IgD-negative memory B cell (primary cell): Measurements from ENCODE around the gene AP1G2. TPM values are rescaled to one million over a fixed set of nuclear protein-coding genes. Genes with fewer than 3 reads are reported as not detected.

ENCODE experiments used
- H3K27ac Mint-ChIP-seq, 3 donors: one replicate each; pipeline ENCODE4 v1.8.0; 2020 to 2022; ENCODE audit warnings: mild to moderate bottlenecking in 3 of 3, mixed read lengths in 3 of 3, moderate library complexity in 1 of 3
- H3K27me3 Mint-ChIP-seq: one replicate; pipeline ENCODE4 v1.8.0; 2021; ENCODE audit warnings: mixed read lengths
- H3K36me3 Mint-ChIP-seq: one replicate; pipeline ENCODE4 v1.8.0; 2020; ENCODE audit warnings: mild to moderate bottlenecking, mixed read lengths
- H3K4me1 Mint-ChIP-seq, 3 donors: one replicate each; pipeline ENCODE4 v1.8.0; 2020 to 2022; ENCODE audit warnings: mixed read lengths in 3 of 3, mild to moderate bottlenecking in 1 of 3
- H3K4me3 Mint-ChIP-seq, 4 donors: one replicate each; pipeline ENCODE4 v1.8.0; 2020 to 2022; ENCODE audit warnings: mild to moderate bottlenecking in 4 of 4, mixed read lengths in 4 of 4, moderate library complexity in 3 of 4
- H3K9me3 Mint-ChIP-seq, 3 donors: one replicate each; pipeline ENCODE4 v1.8.0; 2020 to 2021; ENCODE audit warnings: mixed read lengths in 3 of 3, mild to moderate bottlenecking in 1 of 3
- polyA plus RNA-seq: library from polyadenylated mRNA; unstranded; fragments of 300-500 nt; fragmentation: Illumina TruSeq; gene quantifications from one replicate; pipeline ENCODE4 v1.2.3, GENCODE V29; 2021

Gene AP1G2
- polyA plus RNA-seq, 1 donor from 2014 or later, result 119 TPM

DNA sequence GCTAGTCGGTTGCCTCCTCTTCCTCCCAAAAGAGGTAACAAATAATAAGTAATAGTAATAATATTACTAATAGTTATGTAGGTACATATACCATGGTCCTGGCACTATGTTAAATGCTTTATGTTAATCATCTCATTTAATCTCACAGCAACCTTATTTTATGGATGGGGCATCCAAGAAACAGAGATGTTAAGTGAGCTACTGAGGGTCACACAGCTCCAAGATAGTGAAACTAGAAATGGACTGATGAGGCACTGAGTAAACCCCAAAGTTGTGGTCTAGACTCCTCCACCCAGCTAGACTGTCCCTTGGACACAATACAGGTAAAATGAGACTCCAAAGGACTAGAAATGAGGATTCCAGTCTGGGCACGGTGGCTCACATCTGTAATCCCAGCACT is 31.1 kb downstream of the AP1G2 start:
- H3K4me1 Mint-ChIP-seq, result peaks cover 0 to 6% (median 3%) of the 10 kb centered on the region in 3 donors
- peaks cover 3% of the 10 kb centered on the region for H3K27me3 Mint-ChIP-seq
- H3K27ac Mint-ChIP-seq, result no peak overlapping the region
- no peaks in the 10 kb centered on the region for H3K9me3 Mint-ChIP-seq
- peaks cover 4% of the 10 kb centered on the region for H3K36me3 Mint-ChIP-seq
- H3K4me3 Mint-ChIP-seq, result no peak overlapping the region

DNA sequence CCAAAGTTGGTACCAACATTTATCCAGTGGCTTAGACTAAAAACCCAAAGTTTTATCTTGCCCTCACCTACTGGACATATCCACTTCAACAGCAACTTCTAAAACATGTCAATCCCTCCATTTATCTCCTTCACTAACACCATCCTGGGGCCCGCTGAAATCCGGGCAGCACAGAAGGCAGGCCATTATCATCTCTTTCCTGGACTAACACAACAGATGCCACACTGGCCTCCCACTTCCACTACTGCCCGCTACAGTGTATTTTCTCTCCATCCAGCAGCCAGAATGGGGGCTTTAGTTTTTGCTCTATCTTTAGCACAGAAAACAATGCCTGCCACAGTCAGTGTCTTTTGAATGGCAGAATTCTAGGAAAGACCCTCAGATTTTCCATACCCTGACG is 31.6 kb downstream of the AP1G2 start:
- H3K36me3 Mint-ChIP-seq, result peaks cover 4% of the 10 kb centered on the region
- no peak overlapping the region for H3K27ac Mint-ChIP-seq
- H3K4me1 Mint-ChIP-seq, result peaks cover 0 to 8% (median 3%) of the 10 kb centered on the region in 3 donors
- H3K4me3 Mint-ChIP-seq, result no peak overlapping the region
- no peaks in the 10 kb centered on the region for H3K9me3 Mint-ChIP-seq
- H3K27me3 Mint-ChIP-seq, result peaks cover 3% of the 10 kb centered on the region

DNA sequence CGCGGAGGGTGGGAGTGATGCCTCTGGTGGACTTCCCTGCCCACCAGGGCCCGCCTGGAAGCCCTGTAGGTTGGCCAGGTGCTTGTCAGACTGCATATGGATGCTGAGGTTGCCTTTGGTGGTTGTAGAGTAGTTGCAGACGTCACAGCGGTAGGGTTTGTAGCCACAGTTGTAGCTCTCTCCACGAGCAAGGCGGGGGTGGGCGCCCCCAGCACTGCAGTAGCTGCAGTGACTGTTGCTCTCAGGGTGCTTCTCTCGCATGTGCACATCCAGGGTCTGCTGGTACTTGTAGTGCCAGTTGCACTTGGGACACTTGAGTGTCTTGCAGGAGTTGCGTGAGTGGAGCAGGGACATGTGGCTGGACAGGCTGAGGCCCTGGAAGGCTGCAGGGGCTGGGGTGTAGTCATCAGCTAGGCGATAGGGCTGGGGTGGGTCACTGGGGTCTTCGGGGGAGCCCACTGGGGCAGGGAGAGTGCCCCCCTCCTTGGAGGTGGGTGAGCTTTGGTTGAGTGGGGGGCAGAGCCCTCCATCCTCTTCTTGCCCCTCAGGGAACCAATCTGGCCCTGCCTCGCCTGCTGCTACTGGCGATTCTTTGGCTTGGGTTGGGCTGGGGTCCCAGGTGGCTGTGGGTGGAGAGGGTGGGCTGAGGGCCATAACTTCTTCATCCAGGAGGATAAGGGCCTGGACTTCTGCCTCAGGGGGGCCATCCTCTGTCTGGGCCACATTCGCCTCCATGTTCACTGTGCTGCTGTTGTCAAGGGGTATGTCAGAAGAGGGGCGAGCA is 33.7 kb downstream of the AP1G2 start:
- H3K4me1 Mint-ChIP-seq, result peaks cover 0 to 2% (median 0%) of the 10 kb centered on the region in 3 donors

DNA sequence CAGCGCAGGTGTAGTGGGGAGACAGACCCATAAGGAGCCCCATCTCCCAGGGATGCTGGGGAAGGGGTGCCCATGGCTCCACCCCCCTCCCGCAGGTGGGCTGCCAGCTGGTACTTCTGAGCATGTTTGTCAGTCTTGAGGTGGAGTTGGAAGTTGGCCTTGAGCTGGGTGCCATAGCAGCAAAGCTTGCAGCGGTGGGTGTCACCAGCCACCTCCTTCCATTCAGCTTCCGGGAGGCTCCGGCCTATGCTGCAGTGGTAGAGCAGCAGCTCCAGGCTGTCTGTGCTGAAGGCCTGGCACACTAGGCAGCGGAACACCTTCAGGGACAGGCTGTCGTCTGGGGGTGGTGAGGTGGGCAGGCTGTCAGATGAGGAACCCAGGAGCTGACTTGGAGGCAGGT is 34.9 kb downstream of the AP1G2 start:
- Mint-ChIP-seq H3K4me3 (no peak overlapping the region), H3K27me3 (no peaks in the 10 kb centered on the region), H3K9me3 (no peaks in the 10 kb centered on the region), H3K36me3 (peaks cover 4% of the 10 kb centered on the region), H3K27ac (no peak overlapping the region), H3K4me1 (peaks cover 0 to 2% (median 0%) of the 10 kb centered on the region in 3 donors)

More for the DNA sequence above, 33.7 kb downstream of the AP1G2 start:
- H3K9me3 Mint-ChIP-seq, result no peaks in the 10 kb centered on the region
- H3K27me3 Mint-ChIP-seq, result no peaks in the 10 kb centered on the region
- H3K36me3 Mint-ChIP-seq, result peaks cover 4% of the 10 kb centered on the region
- no peak overlapping the region for H3K27ac Mint-ChIP-seq
- H3K4me3 Mint-ChIP-seq, result no peak overlapping the region

DNA sequence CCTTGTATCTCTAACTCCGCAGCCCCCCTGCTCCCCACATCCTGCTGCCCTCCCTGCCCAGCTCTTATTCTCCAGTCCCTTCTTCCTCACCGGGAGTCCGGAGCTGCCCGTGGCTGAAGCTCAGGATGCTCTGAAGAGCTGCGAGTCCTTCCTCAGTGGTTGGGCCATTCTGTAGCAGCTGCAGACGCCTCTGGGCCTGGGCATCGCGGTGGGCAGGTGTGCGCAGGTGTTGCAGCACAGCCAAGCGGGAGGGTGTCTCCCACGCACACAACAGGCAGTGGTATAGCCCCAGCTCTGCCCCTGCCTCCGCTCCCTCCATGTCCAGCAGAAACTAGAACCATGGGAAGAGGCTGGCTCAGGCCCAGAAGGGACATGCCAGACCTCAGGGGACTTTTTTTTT is 36.2 kb downstream of the AP1G2 start:
- H3K27ac Mint-ChIP-seq, result no peak overlapping the region
- no peaks in the 10 kb centered on the region for H3K9me3 Mint-ChIP-seq

DNA sequence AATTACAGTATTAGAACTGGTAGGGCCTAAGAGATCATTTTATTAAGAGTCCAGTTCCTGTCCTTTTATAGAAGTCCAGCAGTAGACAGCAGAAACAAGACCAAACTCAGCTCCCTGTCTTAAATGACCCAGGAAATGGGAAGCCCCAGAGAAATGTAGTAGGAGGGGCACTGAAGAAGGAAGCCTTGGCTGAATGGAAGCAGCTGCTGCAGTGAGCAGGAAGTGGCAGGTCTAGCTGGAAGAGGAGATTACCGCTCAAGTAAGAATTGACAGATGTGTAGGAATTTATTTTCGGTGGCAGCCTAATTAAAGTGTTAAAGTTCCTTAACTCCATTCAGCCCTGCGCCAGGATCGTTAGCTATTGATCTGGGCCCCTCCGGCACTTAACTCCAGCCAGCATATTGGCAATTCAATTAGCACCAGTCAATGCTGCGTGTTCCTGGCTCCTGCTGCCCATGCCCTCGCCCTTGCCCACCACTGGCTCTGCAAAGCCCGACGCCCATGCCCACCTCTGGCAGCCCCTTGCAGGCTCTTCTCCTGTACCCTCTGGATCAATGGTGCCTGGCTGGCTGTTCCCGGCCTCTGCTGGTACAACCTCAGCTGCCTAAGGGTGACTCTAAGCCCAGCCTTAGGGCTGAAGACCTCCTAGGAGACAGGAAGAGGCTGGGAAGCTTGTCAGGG is 37.1 kb downstream of the AP1G2 start:
- no peaks in the 10 kb centered on the region for H3K27me3 Mint-ChIP-seq
- no peaks in the 10 kb centered on the region for H3K9me3 Mint-ChIP-seq
- H3K27ac Mint-ChIP-seq, result peak overlapping the region in 1 of 3 donors; percentile 5
- peaks cover 4% of the 10 kb centered on the region for H3K36me3 Mint-ChIP-seq
- H3K4me1 Mint-ChIP-seq, result peaks cover 0 to 2% (median 0%) of the 10 kb centered on the region in 3 donors
- no peak overlapping the region for H3K4me3 Mint-ChIP-seq

More for the DNA sequence above, 36.2 kb downstream of the AP1G2 start:
- H3K4me1 Mint-ChIP-seq, result peaks cover 0 to 2% (median 0%) of the 10 kb centered on the region in 3 donors
- peaks cover 4% of the 10 kb centered on the region for H3K36me3 Mint-ChIP-seq
- no peak overlapping the region for H3K4me3 Mint-ChIP-seq
- no peaks in the 10 kb centered on the region for H3K27me3 Mint-ChIP-seq

DNA sequence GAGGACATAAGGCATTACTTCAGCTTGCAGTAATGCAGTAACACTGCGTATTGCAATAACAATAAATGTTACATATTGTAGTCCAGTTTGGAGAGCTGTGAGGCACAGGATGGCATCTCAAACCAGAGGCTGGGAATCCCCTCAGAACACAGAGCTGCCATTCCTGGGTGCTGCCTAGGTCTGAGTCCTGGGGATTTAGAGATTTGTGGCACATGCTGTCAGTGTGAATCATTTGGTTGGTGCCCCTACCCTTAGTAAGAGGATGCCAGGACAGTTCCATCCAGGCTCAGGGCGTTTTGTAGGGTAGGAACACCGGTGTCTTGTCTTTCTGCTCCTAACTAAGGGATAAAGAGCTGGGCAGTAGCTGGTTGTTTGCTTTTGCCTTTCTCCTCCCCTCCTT is 38.6 kb downstream of the AP1G2 start:
- Mint-ChIP-seq H3K27me3 (no peaks in the 10 kb centered on the region), H3K36me3 (peaks cover 4% of the 10 kb centered on the region), H3K4me3 (peak overlapping the region in 1 of 4 donors; percentile 49), H3K27ac (peak overlapping the region in 1 of 3 donors; percentile 19), H3K9me3 (no peaks in the 10 kb centered on the region), H3K4me1 (peaks cover 0 to 2% (median 0%) of the 10 kb centered on the region in 3 donors)

DNA sequence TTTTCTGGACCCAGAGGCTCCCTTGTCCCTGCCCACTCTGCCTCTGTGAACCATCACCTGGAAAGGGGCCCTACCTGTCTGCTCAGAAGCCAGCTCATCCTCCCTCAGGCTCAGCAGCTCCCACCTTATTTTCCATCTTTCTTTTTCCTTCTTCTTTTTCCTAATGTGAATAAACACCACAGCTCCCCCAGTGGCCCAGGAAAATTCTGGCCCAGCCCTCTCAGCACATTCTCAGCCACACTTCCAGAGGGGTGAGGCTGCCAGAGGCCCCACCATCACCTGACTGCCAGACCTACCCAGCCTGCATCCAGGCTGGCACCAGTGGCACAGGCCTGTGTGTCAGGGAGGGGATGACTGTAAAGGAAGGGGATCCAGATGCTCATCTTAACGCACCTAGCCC is 39.0 kb downstream of the AP1G2 start:
- Mint-ChIP-seq H3K4me1 (peaks cover 0 to 2% (median 0%) of the 10 kb centered on the region in 3 donors), H3K27ac (no peak overlapping the region)

DNA sequence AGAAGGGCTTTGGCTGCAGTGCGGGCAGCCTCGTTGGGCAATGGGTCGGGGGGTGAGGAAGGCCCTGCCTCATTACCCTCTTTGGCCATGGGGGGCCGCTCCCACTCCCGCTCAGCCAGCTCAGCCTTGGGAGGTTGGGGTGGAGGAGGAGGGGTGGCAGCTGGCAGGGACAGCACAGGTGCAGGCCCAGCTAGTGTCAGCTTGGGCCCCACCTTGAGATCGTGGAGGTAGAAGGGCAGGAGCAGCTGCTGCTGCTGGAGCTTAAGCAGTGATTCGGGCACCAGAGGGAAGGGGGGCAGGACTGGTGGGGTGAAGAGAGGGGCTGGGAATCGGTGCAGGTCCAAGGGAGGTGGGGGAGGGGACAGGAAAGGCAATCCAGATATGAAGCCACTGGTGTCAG is 42.0 kb downstream of the AP1G2 start:
- H3K9me3 Mint-ChIP-seq, result no peaks in the 10 kb centered on the region
- no peaks in the 10 kb centered on the region for H3K27me3 Mint-ChIP-seq
- H3K4me1 Mint-ChIP-seq, result no peaks in the 10 kb centered on the region
- no peak overlapping the region for H3K27ac Mint-ChIP-seq
- no peak overlapping the region for H3K4me3 Mint-ChIP-seq
- no peaks in the 10 kb centered on the region for H3K36me3 Mint-ChIP-seq

More for the DNA sequence above, 39.0 kb downstream of the AP1G2 start:
- no peaks in the 10 kb centered on the region for H3K9me3 Mint-ChIP-seq
- peak overlapping the region in 1 of 4 donors; percentile 49 for H3K4me3 Mint-ChIP-seq
- H3K27me3 Mint-ChIP-seq, result no peaks in the 10 kb centered on the region
- H3K36me3 Mint-ChIP-seq, result peaks cover under 1% of the 10 kb centered on the region

DNA sequence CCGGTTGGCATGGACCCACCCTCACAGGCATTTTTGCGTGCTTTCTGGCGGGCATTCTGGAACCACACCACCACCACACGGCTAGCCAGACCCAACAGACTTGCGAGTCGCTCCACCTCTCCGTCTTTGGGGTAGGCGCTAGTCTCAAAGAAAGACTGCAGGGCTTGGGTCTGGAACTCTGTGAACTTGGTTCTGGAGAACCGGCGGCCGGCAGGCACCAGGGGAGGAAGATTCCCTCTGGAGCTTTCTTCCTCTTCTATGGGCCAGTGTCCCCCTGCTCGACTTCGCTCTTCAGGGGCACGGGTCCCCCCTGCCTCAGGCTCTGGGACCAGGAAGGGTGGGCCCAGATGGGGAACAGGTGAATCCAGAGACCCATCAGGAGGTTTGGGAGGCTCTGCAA is 42.6 kb downstream of the AP1G2 start:
- peaks cover 3% of the 10 kb centered on the region for H3K36me3 Mint-ChIP-seq
- H3K4me1 Mint-ChIP-seq, result no peaks in the 10 kb centered on the region
- no peaks in the 10 kb centered on the region for H3K27me3 Mint-ChIP-seq
- H3K27ac Mint-ChIP-seq, result no peak overlapping the region
- no peak overlapping the region for H3K4me3 Mint-ChIP-seq
- H3K9me3 Mint-ChIP-seq, result no peaks in the 10 kb centered on the region

DNA sequence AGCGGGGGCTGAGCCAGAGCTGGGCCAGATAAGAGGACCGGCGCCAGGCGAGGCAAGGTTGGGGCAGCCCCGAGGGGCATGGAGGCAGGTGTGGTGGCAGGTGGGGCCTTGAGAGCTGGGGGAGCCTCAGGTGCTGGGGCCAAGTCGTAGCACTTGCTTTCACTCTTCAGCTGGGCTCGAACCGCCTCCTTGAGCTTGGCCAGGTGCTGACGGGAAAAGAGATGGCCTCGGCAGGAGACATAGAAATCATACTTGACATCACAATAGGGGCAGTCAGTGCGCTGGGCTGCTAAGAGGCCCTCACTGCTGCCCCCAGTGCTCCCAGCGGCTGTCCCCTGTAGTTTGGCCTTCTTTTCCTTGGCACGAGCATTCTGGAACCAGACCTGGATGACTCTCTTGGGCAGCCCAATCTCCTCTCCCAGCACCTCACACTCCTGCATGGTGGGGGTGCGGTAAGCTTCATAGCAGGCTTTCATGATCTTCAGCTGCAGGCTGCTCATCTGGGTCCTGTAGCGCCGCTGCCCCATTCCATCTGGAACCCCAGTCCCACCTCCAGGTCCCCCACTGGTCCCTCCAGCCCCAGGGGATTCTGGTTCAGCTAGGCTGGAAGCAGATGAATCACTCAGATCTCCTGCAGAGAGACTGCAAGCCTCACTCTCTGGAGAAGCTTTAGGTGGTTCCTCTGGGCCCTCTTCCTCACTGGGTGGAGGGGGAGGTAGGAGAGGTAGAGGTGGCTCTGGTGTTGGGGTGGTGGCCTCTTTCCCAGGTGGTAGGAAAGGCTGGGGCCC is 44.2 kb downstream of the AP1G2 start:
- no peaks in the 10 kb centered on the region for H3K4me1 Mint-ChIP-seq
- H3K9me3 Mint-ChIP-seq, result no peaks in the 10 kb centered on the region
- H3K27me3 Mint-ChIP-seq, result no peaks in the 10 kb centered on the region
- H3K4me3 Mint-ChIP-seq, result no peak overlapping the region
- peak overlapping the region in 1 of 3 donors; percentile 57 for H3K27ac Mint-ChIP-seq
- H3K36me3 Mint-ChIP-seq, result peaks cover 7% of the 10 kb centered on the region

DNA sequence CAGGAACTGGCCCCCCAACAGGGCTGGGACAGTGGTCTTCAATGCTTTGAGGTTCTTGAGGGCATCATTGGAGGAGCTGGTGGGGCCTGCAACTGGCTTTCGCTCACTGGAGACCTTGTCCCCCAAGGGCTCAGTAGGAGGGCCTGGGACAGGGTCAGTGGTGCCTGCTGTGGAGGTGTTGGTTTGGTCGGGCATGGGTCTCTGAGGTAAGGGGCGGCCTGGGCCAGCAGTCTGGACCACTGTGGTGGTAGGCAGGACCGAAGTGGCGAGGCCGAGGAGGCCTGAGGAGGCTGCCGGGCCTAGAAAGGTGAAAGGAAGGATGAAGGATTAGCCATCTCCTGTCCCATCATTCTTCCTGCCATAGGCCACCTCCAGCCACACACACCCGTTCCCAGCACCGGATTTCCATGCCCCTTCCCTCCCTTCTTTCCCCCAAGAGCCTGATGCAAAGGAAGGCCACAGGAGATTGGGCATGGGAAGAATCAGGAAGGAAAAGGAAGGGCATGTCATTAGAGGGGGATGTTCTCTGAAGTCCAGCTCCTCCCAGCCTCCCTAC is 44.9 kb downstream of the AP1G2 start:
- H3K9me3 Mint-ChIP-seq, result no peaks in the 10 kb centered on the region

DNA sequence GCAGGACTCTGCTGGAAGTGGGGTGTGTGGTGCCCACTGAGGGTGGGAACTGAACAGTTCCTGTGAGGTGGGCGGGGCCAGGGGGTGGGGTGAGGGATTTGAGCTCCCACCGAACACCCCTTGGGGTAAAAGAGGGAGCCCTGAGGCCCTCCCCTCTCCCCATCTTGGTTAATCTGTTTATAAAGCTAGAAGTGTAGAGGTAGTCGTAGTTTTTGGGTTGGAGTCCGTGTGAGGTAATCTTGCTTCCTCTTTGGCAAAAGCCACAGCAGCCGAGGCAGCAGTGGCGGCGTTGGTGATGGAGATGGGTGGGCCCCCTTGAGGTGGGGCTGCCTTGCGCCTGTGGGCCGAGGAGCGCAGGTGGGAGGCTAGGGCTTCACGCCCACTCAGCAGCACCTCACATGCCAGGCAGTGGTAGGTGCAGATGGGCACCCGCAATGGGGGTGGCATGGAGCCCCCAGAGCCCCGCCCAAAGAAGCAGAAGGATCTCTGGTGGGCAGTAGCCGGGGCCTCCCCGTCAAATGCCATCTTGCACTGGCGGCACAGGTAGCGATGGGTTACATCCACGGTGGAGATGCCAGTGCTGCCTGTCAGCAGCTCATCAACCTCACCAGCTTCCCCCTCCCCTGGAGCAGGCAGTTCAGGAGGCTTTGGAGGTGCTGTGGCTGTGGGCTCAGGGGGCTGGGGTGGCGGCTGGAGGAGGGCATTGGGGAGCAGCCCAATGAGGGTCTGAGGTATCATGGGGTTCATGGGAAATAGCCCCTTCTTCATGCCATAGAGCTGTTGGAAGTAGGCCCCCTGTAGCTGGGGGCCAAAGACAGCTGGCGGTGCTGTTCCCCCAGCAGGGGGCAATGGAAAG is 45.6 kb downstream of the AP1G2 start:
- Mint-ChIP-seq H3K27ac (peak overlapping the region in 1 of 3 donors; percentile 31), H3K4me1 (no peaks in the 10 kb centered on the region), H3K27me3 (no peaks in the 10 kb centered on the region), H3K4me3 (no peak overlapping the region), H3K36me3 (peaks cover 7% of the 10 kb centered on the region), H3K9me3 (no peaks in the 10 kb centered on the region)

More for the DNA sequence above, 44.9 kb downstream of the AP1G2 start:
- Mint-ChIP-seq H3K36me3 (peaks cover 7% of the 10 kb centered on the region), H3K4me3 (no peak overlapping the region), H3K27me3 (no peaks in the 10 kb centered on the region), H3K27ac (peak overlapping the region in 1 of 3 donors; percentile 57), H3K4me1 (no peaks in the 10 kb centered on the region)

DNA sequence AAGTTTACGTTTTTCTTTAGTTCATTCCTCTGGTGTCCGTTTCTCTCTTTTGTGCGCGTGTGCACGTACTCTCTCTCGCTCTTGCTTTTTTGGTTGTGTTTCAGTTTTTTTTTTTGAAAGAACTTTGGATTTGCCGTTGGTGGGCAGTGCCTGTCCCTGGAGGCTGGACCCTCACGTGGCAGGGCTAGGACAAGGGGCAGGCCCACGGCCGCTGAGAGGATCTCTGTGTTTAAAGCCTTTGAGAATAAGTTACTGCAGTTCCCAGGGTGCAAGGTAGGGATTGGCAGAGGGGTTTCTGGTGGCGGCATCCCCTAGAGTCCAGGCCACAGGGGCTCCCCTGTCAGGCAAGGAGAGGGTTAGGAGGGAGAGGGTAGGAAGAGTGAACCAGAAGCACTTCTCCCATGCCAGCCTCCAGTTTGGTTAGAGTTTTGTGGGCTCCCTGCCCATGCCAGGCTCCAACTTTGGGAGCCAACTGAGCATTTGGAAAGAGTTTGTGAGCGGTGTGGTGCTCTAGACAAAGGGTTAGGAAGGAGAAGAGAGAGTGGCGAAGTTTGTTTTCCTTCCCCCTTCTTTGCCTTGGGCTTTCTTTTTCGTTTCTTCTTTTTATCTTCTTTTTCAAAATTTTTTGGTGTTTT is 46.6 kb downstream of the AP1G2 start:
- Mint-ChIP-seq H3K9me3 (no peaks in the 10 kb centered on the region), H3K4me1 (no peaks in the 10 kb centered on the region), H3K36me3 (peaks cover 7% of the 10 kb centered on the region), H3K4me3 (no peak overlapping the region), H3K27me3 (no peaks in the 10 kb centered on the region), H3K27ac (no peak overlapping the region)
